Effector memory CD4-positive, alpha-beta T cell (primary cell): ENCODE measurements around the gene CLIC1.

Source experiments
- DNase-seq, 3 donors: peaks; one replicate each; pipeline ENCODE4 v3.0.0-alpha.2; 2020
- H3K27ac ChIP-seq: 2 replicates; pipeline ENCODE4 v1.7.0; 2013; ENCODE audit warnings: mild to moderate bottlenecking, low read length, moderate library complexity; ENCODE audit not compliant: insufficient read depth, poor library complexity, severe bottlenecking
- H3K27me3 ChIP-seq: replicated peaks from 2 replicates; pipeline ENCODE4 v1.7.0; 2013; ENCODE audit warnings: mild to moderate bottlenecking, low read length; ENCODE audit not compliant: insufficient read depth, control insufficient read depth, poor library complexity, severe bottlenecking
- H3K36me3 ChIP-seq: 2 replicates; pipeline ENCODE4 v1.7.0; 2013; ENCODE audit warnings: mild to moderate bottlenecking, low read length, moderate library complexity; ENCODE audit not compliant: control insufficient read depth, insufficient read depth
- H3K4me1 ChIP-seq: 2 replicates; pipeline ENCODE4 v1.7.0; 2013; ENCODE audit warnings: low read length, mild to moderate bottlenecking; ENCODE audit not compliant: control insufficient read depth, insufficient read depth, poor library complexity, severe bottlenecking
- H3K4me3 ChIP-seq: 2 replicates; pipeline ENCODE4 v1.7.0; 2013; ENCODE audit warnings: low read length, low read depth, mild to moderate bottlenecking; ENCODE audit not compliant: insufficient read depth, poor library complexity, severe bottlenecking
- H3K9me3 ChIP-seq: 2 replicates; pipeline ENCODE4 v1.7.0; 2013; ENCODE audit warnings: mild to moderate bottlenecking, low read length, moderate library complexity; ENCODE audit not compliant: control insufficient read depth

CLIC1 gene

GRCh38 chr6:31689249-31690110 lies 46.9 kb downstream of the CLIC1 start:
- Histone ChIP-seq H3K4me1 (no peaks in the 10 kb centered on the region), H3K27ac (no peak overlapping the region), H3K36me3 (peaks cover 76% of the 10 kb centered on the region), H3K9me3 (no peaks in the 10 kb centered on the region), H3K27me3 (no peaks in the 10 kb centered on the region), H3K4me3 (no peak overlapping the region)
- no peak for DNase-seq

GRCh38 chr6:31687860-31688693 lies 48.3 kb downstream of the CLIC1 start:
- no peak overlapping the region for H3K27ac ChIP-seq
- no peaks in the 10 kb centered on the region for H3K9me3 ChIP-seq
- no peaks in the 10 kb centered on the region for H3K4me1 ChIP-seq
- H3K27me3 ChIP-seq = no peaks in the 10 kb centered on the region
- no peak overlapping the region for H3K4me3 ChIP-seq
- peaks cover 65% of the 10 kb centered on the region for H3K36me3 ChIP-seq
- DNase-seq = no peak

GRCh38 chr6:31687321-31687720 lies 49.0 kb downstream of the CLIC1 start:
- Histone ChIP-seq H3K4me1 (no peaks in the 10 kb centered on the region), H3K9me3 (no peaks in the 10 kb centered on the region), H3K27ac (no peak overlapping the region), H3K4me3 (no peak overlapping the region), H3K27me3 (no peaks in the 10 kb centered on the region), H3K36me3 (peaks cover 60% of the 10 kb centered on the region)
- DNase-seq = no peak

GRCh38 chr6:31686483-31686882 lies 49.8 kb downstream of the CLIC1 start:
- peaks cover 3% of the 10 kb centered on the region for H3K4me1 ChIP-seq
- no peaks in the 10 kb centered on the region for H3K9me3 ChIP-seq
- peaks cover 57% of the 10 kb centered on the region for H3K36me3 ChIP-seq
- H3K27ac ChIP-seq = no peak overlapping the region
- DNase-seq = no peak
- H3K27me3 ChIP-seq = no peaks in the 10 kb centered on the region
- H3K4me3 ChIP-seq = no peak overlapping the region

- H3K4me1 ChIP-seq = peaks cover 10% of the 10 kb centered on the region
- H3K36me3 ChIP-seq = peaks cover 28% of the 10 kb centered on the region
- DNase-seq = no peak
- no peak overlapping the region for H3K27ac ChIP-seq
- no peak overlapping the region for H3K4me3 ChIP-seq
- no peaks in the 10 kb centered on the region for H3K27me3 ChIP-seq
- no peaks in the 10 kb centered on the region for H3K9me3 ChIP-seq
These were observed 52.7 kb downstream of the CLIC1 start for GRCh38 chr6:31683591-31683990.

GRCh38 chr6:31681135-31681671 lies 55.1 kb downstream of the CLIC1 start:
- Histone ChIP-seq H3K27ac (peak overlapping the region; percentile 63), H3K4me3 (peak overlapping the region; percentile 77), H3K4me1 (peaks cover 10% of the 10 kb centered on the region), H3K27me3 (no peaks in the 10 kb centered on the region), H3K9me3 (no peaks in the 10 kb centered on the region), H3K36me3 (peaks cover 5% of the 10 kb centered on the region)
- peak in 2 of 3 donors; percentile 19 to 27 for DNase-seq
